Measurements from ENCODE around the gene CEP112.
"Not testable (repeated sequence)": the region's sequence is repeated elsewhere in the genome, so short reads cannot be mapped to it uniquely, and the experiment has no call there.

CEP112 gene

GRCh38 chr17:65865715-65866425, 326.1 kb downstream of the CEP112 start:
- DNase-seq = no peak

GRCh38 chr17:65864394-65864793, 327.5 kb downstream of the CEP112 start:
- no peak for DNase-seq

- no peak for DNase-seq
Observed at GRCh38 chr17:65857718-65858117, 334.2 kb downstream of the CEP112 start.

- DNase-seq = no peak
Observed at GRCh38 chr17:65856865-65857264, 335.1 kb downstream of the CEP112 start.

- no peak for DNase-seq
Observed at GRCh38 chr17:65855675-65856074, 336.3 kb downstream of the CEP112 start.

GRCh38 chr17:65855245-65855644, 336.7 kb downstream of the CEP112 start:
- DNase-seq = no peak

- DNase-seq = no peak
Observed at GRCh38 chr17:65853816-65854215, 338.1 kb downstream of the CEP112 start.

- no peak for DNase-seq
Observed at GRCh38 chr17:65852911-65853310, 339.0 kb downstream of the CEP112 start.

GRCh38 chr17:65851965-65852736, 339.8 kb downstream of the CEP112 start:
- DNase-seq = no peak

- DNase-seq = no peak
Observed at GRCh38 chr17:65850486-65850885, 341.4 kb downstream of the CEP112 start.

GRCh38 chr17:65848751-65849150, 343.2 kb downstream of the CEP112 start:
- no peak for DNase-seq

GRCh38 chr17:65841089-65841488, 350.8 kb downstream of the CEP112 start:
- DNase-seq = no peak

- not testable (repeated sequence) for DNase-seq
Observed at GRCh38 chr17:65837232-65837631, 354.7 kb downstream of the CEP112 start.

GRCh38 chr17:65833214-65833613, 358.7 kb downstream of the CEP112 start:
- DNase-seq = no peak

- DNase-seq = no peak
Observed at GRCh38 chr17:65830356-65830755, 361.6 kb downstream of the CEP112 start.

GRCh38 chr17:65826577-65826976, 365.4 kb downstream of the CEP112 start:
- DNase-seq = not testable (repeated sequence)

GRCh38 chr17:65824901-65825300, 367.0 kb downstream of the CEP112 start:
- no peak for DNase-seq

- no peak for DNase-seq
Observed at GRCh38 chr17:65823713-65824112, 368.2 kb downstream of the CEP112 start.

GRCh38 chr17:65820811-65821210, 371.1 kb downstream of the CEP112 start:
- no peak for DNase-seq

- DNase-seq = no peak
Observed at GRCh38 chr17:65820306-65820705, 371.6 kb downstream of the CEP112 start.

- no peak for DNase-seq
Observed at GRCh38 chr17:65819810-65820209, 372.1 kb downstream of the CEP112 start.

GRCh38 chr17:65817951-65818350, 374.0 kb downstream of the CEP112 start:
- DNase-seq = no peak

- DNase-seq = no peak
Observed at GRCh38 chr17:65814418-65814817, 377.5 kb downstream of the CEP112 start.

- DNase-seq = no peak
Observed at GRCh38 chr17:65813306-65813705, 378.6 kb downstream of the CEP112 start.

Measured in NCI-H748 treated with DMSO at 0.1 percent for 48 hours (cell line).